SIG-M5 treated with dmso at 0.1 percent for 504 hours (cell line): ENCODE results near the gene SOX6.

Experiments used
- DNase-seq: peaks from one replicate; lab custom pipeline; 2025; ENCODE audit not compliant: unreplicated experiment; lab: John Stamatoyannopoulos, UW

Gene SOX6

DNA sequence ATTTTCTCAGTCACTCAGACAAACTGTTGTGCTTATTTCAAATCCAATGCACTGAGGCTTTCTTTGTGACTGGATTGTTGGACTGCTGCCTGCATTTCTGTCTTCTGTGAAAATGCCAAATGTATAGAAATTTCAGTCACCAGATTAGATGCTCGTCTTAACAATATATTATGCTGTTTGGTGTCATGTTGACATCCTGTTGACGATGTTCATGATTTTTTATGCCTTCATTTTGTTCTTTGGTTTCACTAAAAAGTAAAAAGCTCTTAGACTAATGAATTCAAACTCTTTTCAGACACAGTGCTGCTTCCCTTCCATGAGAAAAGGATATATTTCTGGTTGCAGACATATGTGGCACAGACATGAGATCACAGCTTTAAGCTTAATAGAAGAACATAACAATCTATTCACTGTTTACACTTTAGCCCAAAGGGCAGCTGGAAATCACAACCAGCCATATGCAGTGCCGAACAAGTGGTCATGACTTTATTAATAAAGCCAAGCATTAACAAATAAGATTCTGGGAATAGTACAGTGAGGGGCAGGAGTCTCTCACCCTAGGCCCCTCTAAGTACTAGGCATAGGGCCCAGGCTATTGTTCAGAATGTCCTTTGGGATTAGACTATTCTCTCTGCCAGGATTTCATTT lies 9.4 kb upstream of the SOX6 start:
- no peak for DNase-seq

DNA sequence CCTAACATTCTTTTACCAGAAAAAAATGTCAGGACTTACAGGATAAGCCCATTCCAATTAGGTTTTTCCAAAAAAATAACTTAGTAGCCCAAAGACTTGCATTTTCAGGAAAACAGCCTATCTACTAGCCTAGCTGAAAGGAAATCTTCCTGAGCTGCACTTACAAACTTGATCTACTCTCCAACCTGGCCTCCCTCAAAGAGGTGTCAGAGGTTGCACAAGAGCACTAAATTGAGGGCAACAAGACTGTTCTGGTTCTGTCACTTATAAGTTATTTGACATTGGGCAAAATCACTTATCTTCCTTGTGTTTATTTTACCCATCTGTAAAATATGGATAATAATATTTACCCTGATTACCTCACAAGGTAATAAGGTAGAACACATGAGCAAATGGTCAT lies 7.9 kb upstream of the SOX6 start:
- DNase-seq, result no peak

DNA sequence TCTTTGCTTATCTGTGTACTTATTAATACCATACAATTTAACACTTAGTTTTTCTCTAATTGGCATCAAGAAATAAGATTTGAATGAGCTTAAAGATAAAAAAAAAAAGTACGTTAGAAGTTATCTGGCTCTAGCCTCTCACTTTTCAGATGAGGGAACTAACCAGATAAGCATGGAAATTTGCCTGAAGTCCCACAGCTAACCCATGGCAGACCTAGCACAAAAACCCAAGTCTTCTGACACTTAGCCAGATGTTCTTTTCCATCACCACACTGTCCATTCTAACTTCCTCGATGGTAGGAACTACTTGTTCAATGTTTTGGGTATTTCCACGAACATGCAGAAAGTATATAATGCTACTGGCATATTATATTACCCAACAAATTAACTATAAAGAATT lies 7.4 kb upstream of the SOX6 start:
- DNase-seq, result no peak

DNA sequence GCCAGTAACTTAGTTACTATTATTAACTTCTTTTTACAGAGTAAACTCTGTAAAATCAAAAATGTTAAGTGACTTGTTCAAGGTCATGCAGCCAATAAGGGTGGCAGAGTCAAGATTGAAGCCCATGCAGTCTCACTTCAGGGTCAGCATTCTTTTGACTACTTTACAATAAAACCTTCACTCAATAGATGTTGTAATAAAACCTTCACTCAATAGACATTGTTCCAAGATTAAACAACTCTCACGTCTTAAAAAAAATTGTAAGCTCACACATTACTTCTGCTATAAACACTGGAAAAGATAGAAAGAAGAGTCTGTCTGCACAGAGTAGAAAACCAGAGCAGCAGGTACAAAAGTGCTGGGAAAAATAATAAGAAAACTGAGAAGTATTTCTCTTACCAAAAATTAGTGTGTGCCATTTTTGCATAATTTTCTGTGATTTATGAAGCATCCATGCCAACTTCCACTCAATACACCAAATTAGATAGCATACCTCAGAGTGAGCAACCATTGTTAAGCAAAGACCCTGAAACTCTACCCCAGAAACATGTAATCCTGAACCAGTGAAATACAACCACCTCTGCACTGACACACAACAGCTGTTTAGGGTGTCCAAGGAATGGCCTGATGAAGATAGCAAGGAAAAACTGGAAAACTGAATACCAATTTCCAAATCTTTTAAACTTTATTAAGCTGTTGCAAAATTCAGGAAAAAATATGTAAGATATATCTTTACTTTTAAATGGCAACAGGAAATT lies 4.9 kb upstream of the SOX6 start:
- DNase-seq, result no peak

DNA sequence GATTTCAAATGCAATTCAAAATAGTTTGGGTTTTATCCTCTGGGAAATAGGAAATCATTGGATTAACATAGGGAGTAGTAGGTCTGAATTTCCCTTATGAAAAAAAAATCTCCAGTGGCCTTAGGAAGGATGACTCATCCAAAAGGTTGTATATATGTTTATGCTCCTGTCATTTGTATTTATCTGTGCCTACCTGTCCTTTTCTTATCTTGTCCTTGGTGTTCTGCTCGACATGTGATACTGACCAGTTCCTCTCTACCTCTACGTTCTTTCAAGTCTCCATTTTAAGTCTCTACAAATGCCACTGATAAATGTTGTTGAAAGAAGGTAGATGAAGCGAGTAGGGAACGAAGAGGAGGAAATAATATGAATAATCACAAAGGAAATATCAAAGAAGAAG lies 3.0 kb upstream of the SOX6 start:
- DNase-seq, result no peak

DNA sequence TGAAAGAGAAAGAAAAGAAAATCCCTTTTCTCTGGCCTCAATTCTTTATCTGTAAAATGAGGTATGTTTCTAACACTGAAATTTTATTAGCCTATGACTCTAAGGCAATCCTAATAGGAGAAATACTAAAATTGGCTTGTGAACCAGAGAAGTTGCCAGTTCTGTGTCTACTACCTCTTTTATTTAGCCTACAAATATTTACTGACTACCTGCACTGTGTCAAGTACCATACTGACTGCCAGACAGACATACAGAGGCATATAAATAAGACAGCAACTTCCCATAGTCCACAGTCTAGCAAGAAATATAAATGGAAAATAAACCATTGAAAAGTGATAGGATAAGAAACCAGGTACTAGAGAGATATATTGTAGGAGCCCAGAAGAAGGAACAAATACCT lies 2.4 kb upstream of the SOX6 start:
- no peak for DNase-seq

DNA sequence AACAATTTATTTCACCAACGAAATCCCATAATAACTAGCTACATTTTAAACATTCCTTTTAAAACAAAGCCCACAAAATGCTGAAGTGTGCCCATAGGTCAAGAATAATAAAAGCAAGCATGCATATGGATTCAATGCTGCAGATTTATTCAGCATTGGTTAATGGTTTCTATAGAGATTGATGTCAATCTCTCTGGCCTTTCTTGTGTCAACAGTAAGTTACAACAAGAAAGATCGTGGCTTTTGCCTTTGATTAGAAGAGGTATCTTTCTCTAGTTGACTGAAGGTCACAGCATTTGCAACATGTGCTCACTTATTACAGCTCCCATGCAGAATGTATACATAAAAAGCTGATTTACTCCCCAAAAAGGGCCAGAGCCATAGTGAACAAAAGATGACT lies 1.4 kb upstream of the SOX6 start:
- DNase-seq, result no peak

DNA sequence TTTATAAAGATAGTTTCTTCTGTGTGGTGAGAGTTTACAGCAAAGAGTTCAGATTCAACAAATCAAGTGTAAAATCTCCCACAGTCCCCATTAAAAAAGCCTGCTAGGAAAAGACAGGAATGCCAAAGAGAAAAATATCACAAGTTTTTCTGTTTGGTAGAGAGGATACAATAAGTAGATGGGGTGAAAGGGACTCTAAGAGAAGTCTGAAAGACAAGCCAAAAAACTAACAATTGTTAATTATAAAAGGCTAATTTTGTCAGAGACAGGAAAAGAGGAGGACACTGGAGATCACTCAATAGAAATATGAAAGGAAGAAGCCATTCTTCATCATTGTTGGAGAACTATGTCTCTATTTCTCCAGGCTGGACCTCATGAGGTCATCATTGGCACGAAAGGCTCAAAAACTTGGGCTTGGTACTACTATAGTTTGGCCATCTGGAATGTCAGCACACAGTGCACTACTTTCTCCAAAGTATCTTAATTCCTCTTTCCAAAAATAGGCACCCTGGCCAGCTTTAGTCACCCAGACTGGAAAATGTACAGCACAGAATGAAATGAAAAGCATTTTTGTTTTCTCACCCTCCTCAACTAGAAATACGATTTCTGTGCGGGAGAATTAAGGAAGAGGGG lies 531 bp upstream of the SOX6 start:
- DNase-seq, result no peak

DNA sequence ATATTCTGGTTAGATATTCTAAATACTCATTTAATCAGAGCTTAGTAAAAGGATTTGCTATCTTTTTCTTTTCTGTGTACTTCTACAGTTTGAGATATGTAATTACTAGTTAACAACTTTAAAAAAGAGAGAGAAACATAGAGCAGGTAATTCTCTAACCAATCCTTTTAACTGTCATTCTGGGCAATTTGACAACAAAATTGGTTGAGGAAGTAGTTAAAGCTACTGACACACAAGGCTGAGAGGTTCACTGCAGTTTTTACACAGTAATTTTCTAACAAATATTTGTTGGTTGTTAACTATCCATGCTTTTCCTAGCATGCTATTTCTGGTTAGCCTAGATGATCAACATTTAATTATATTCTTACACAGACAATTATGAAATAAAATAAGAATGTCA lies 3.6 kb downstream of the SOX6 start:
- no peak for DNase-seq

DNA sequence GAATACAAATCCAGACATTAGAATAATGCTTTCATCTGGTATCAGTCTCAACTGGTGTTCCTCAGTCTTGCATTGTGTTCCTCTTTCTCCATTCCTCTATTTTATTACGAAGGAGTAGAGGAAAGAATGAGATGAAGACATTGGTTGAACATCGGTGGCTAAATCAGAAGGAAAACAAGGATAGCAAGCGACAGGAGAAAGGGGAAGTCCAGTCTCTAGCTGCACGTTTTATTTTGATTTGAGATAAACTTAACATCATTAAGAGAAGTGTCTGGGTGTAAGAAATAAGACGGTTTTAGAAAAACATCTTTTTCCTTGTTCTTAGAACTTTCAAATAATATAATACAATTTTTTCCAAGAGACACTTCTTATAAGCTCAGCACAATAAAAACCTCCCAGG lies 6.2 kb downstream of the SOX6 start:
- no peak for DNase-seq

DNA sequence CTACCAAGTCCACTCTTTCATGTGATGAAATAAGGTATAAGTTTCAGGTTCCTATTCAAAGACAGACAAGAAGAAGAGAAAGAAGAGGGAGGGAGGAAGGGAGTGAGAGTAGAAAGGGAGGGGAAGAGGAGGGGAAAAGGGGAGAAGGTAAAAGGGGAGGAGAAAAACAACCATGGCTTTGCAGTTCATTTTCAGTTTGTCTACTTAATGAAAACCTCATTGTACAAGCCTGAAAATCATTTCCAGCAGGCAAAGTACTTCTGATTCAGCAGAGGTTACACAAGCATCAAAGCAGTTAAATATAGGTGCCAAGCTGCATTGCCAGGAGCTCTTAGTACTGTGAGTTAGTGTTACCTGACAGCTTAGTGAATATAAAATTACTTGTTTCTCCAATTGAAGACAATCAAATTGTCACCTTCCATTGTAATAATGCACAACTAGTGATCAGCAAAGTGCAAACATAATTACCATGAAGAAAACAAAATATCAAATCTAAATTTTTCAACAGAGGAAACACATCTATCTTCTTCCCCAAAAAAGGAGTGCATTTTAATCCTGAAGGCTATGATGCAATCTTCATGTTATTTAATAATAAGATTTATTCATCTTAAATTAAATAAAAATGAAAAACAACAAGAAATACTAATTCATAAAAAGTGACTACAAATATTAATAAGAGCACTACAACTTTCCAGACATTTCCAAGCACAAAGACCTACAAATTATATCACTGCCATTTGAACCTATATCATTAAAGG lies 8.2 kb downstream of the SOX6 start:
- DNase-seq, result no peak

DNA sequence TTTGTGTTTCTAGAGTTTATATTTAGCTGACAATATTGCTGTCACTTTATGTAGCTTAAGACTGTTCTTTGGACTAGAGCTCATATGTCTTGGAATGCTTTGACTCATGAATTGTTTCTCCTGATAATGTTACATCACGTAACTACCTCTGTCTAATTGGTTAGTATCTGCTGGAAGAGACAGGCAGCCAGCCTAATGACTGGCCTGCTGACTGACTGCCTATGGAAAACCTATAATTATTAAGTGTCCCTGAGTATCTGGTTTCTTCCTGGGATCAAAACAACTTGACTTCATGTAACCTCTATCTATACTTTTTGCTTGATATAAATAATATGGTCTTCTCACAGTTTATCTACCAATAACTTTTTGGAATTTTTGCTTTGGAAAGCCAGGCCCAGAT lies 9.4 kb downstream of the SOX6 start:
- DNase-seq, result no peak

DNA sequence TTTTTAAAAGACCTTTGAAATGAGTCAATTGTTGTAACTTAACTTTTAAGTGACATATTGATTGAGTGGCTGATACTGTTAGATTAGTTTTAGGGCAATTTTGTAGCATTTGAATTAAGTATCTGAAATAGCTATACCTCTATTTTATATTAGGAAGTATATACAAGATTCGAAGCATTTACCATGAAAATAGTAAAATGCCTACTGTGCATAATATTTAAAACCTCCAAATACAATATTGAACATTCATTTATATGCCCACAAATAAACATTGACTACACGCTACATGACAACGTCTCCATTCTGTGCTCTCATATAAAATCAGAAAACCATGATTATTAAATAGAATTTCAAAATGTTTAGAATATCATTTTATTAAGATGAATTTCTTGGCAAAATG lies 14.5 kb downstream of the SOX6 start:
- DNase-seq, result no peak

DNA sequence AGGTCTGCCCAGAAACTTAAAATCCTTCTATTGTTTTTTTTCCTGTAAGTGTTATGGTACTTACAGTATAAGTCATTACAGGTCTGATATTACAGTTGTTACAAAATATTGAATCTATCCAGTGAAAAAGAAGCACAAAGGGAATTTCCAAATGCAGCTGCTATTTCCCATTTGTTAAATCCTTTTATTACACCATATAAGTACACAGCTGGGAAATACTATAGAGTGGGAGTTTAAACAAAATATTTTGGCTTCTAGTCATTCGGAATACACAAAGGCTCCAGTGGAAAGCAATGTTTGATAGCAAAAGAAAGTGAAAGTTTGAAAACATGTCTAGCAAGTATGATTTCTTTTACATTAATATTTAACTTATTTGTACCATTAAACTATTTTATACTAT lies 18.0 kb downstream of the SOX6 start:
- no peak for DNase-seq

DNA sequence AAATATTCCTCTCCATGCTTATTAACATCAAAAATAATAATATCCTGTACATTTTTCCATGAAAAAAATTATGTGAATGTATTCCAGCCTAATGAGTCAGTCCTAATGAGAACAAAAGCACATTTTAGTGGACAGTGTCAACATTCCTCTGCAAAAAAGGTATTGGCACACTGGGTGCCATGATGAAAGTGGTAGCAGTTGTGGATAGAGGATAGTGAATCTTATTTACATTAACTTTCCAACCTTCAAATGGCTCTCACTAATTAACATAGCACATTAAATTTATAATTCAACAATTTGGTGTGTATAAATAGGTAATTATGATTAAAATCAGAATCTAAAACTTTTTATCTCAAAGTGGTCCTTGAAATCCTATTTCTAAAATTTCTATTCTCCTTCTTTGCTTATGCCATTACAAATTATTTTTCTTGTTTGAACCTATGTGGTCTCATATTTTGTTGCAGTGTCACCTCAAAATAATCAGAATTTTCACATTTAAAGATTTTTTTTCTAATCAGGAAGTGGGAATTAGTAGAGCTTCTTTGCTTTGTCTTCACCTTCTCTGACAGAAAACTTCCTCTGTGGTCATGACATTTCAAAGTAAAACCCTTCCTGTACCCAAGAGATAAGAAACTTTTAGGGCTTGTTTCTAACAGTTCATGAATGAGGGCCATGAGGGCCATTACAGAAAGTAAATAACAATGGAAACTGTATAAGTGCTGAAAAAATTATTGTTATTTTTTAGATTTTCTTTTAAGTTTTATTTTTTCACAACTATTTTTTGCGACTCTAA lies 18.7 kb downstream of the SOX6 start:
- DNase-seq, result no peak

DNA sequence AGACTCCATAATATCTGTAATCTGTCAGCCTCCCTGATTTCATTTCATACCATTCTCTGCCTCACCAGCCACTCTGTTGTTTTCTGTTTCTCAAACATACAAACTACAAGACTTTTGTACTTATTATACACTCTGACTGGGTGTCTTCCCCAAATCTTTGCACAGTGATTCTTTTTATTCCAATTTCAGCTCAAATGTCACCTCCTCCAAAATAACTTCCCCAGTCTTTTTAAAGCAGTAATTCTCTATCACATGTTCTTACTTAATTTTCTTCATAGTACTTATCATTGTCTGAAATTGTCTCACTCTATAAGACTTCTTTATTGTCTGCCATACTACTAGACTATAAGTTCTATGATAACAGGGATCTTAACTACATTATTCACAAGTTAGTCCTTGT lies 19.6 kb downstream of the SOX6 start:
- DNase-seq, result no peak

DNA sequence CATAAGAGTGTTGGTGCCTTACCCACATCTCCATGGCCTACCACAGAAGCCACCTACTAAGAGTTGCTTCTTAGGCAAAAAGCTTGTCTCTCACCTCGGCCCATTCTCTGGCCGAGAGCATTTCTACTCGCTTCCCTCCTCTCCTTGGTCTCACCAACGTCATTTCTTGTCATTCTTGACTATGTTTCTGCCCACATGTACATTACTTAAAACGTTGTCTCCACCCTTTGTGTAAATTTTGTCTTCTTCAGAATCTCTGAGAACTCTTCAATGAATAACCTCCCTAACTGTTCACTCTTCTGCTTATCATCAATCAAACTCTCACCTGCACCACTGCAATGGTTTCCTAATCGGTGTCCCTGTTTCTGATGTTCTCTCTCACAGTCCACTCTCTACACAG lies 20.1 kb downstream of the SOX6 start:
- DNase-seq, result no peak

DNA sequence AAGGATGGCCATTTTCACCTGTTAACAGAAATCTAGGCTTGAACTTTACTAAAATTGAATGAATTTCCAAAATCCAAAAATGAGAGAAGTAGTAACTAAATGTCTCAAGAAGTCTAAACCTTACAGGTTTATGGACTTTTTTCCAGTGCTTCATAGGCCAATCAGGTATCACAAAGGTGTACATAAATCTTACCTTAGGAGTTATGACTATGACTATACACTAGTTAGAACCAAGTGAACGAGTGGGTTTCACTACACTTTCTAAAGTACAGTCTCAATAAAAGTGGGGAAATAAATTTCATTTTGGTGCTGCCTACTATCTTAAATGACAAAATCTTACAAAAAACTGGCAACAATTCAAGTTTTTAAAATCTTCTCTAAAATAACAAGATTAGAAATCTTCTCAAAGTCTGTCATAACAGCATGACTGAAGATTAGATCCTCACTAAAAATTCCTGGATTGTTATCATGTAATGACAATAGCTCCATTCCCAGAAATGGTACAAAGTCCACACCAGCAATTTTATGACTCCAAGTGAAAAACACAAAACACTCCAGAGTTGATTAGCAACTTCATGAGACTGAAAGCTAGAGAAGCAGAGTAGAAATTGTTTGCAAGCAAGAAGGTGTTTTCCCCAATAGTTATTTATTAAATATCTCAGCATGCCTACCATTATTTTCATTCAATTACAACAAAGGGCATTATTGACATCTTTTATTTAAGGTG lies 20.9 kb downstream of the SOX6 start:
- DNase-seq, result no peak

DNA sequence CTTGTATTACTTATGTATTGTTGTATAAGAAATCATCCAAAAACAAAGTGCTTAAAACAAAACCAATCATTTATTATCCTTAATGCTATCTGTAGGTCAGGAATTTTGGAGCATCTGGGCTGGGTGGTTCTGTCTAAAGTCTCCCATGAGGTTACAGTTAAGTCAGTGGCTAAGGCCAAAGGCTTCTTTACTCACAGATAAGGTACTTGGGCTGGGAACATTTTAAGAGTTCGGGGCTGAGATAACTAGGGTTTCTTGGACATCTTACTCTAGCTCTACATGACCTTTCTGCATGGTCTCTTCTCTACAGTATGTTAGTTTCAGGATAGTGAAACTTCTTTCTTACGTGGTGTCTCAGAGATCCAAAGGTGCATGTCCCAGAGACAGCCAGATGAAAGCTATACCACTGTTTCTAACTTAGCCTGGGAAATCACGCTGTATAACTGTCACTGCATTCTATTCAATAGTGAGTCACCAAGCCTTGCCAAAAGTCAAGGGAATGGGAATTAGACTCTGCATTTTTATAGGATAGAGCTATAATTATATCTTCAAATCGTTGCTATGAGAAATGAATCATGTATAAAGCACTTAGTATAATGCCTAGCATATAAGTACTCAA lies 29.6 kb downstream of the SOX6 start:
- DNase-seq, result no peak

DNA sequence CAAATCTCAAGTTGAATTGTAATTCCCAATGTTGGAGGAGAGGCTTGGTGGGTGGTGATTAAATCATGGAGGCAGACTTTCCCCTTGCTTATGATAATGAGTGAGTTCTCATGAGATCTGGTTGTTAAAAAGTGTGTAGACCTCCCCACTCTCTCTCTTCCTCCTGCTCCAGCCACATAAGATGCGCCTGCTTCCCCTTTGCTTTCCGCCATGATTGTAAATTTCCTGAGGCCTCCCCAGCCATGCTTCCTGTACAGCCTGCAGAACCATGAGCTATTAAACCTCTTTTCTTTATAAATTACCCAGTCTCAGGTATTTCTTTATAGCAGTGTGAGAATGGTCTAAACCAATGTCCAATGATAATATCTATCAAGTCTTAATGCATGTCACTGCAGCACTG lies 34.2 kb downstream of the SOX6 start:
- DNase-seq, result no peak
